Mucosa of descending colon (tissue), 3 donors: ENCODE data around the gene VSIG10L2. TPM values are rescaled to one million over a fixed set of nuclear protein-coding genes. Genes with fewer than 3 reads are reported as not detected.

ENCODE experiments used
- ATAC-seq: fragments of 200-7000 bp; cut with Tn5 transposase; one replicate; pipeline ENCODE4 v1.9.1; 2020; ENCODE audit warnings: mild to moderate bottlenecking, moderate library complexity
- DNase-seq, 3 donors: peaks; one replicate each; pipeline ENCODE4 v3.0.0-alpha.2; 2020
- H3K36me3 ChIP-seq: fragments of 200-600 bp; one replicate; pipeline ENCODE4 v1.8.0; 2021; ENCODE audit warnings: low read depth, mild to moderate bottlenecking
- H3K4me1 ChIP-seq: fragments of 200-600 bp; one replicate; pipeline ENCODE4 v1.8.0; 2021; ENCODE audit warnings: low read depth, mild to moderate bottlenecking
- H3K4me3 ChIP-seq: fragments of 200-600 bp; one replicate; pipeline ENCODE4 v1.8.0; 2021; ENCODE audit warnings: mild to moderate bottlenecking
- H3K9me3 ChIP-seq: fragments of 200-600 bp; one replicate; pipeline ENCODE4 v1.8.0; 2021; ENCODE audit warnings: mild to moderate bottlenecking
- CTCF ChIP-seq: fragments of 200-600 bp; IDR thresholded peaks from one replicate; pipeline ENCODE4 v1.8.0; 2022; ENCODE audit warnings: antibody characterized with exemption, mild to moderate bottlenecking
- intact Hi-C, 2 donors: fragments of 100-400 bp; cut with DNase I in 1 of 2; cut with micrococcal nuclease in 1 of 2; formaldehyde crosslinking; loops; one replicate each; pipeline versions ENCODE4 v1.11.0 to v1.11.1; 2022; cut with DNase I, micrococcal nuclease
- total RNA-seq, 3 donors: library from RNA; stranded (reverse); fragmentation: NEBNext Ultra II Directional in 2 of 3; extraction: Animal tissue kit (Norgen Biotek cat#: 25700) in 2 of 3; gene quantifications; one replicate each; pipeline versions ENCODE4 v1.2.1 to v1.2.4, GENCODE V29; 2021 to 2023
- donor health status: DM: no; HTN: no; CAD: no; lungs with moderate emphysema.
- donor health status: DM: no; HTN: no; CAD: no.
- donor health status: DM: no; HTN: yes; CAD: no.

VSIG10L2 gene
- total RNA-seq, 3 donors from 2014 or later, result 0.09 TPM; not detected in 2

GRCh38 chr11:125952973-125953372 lies 7.1 kb downstream of the VSIG10L2 start:
- ATAC-seq (peak; percentile 75), DNase-seq (peak in 2 of 3 donors; percentile 37 to 55)
- intact Hi-C loops, result no loop called here

GRCh38 chr11:125953401-125953935 lies 7.6 kb downstream of the VSIG10L2 start:
- no peak for TF ChIP-seq CTCF
- Histone ChIP-seq H3K4me1 (no peaks in the 10 kb centered on the region), H3K9me3 (no peaks in the 10 kb centered on the region), H3K4me3 (no peak overlapping the region), H3K36me3 (no peaks in the 10 kb centered on the region)
- intact Hi-C loops, result no loop called here
- DNase-seq, result no peak
- ATAC-seq, result no peak

More at GRCh38 chr11:125952973-125953372, 7.1 kb downstream of the VSIG10L2 start:
- TF ChIP-seq CTCF, result no peak
- H3K4me1 ChIP-seq, result no peaks in the 10 kb centered on the region
- no peak overlapping the region for H3K4me3 ChIP-seq
- no peaks in the 10 kb centered on the region for H3K9me3 ChIP-seq
- H3K36me3 ChIP-seq, result no peaks in the 10 kb centered on the region

- no peak for TF ChIP-seq CTCF
- Histone ChIP-seq H3K9me3 (no peaks in the 10 kb centered on the region), H3K4me3 (no peak overlapping the region), H3K36me3 (no peaks in the 10 kb centered on the region), H3K4me1 (no peaks in the 10 kb centered on the region)
- intact Hi-C loops, result no loop called here
- ATAC-seq (no peak), DNase-seq (no peak)
These were observed 8.5 kb downstream of the VSIG10L2 start for GRCh38 chr11:125954123-125954944.

- Histone ChIP-seq H3K36me3 (no peaks in the 10 kb centered on the region), H3K4me3 (no peak overlapping the region), H3K9me3 (no peaks in the 10 kb centered on the region), H3K4me1 (no peaks in the 10 kb centered on the region)
- no peak for DNase-seq
- intact Hi-C loops, result no loop called here
- ATAC-seq, result no peak
- no peak for TF ChIP-seq CTCF
These were observed 9.2 kb downstream of the VSIG10L2 start for GRCh38 chr11:125954945-125955640.

- intact Hi-C loops, result no loop called here
- H3K4me3 ChIP-seq, result no peak overlapping the region
- no peak for ATAC-seq
- TF ChIP-seq CTCF, result no peak
- H3K9me3 ChIP-seq, result no peaks in the 10 kb centered on the region
- H3K36me3 ChIP-seq, result no peaks in the 10 kb centered on the region
- no peak for DNase-seq
- H3K4me1 ChIP-seq, result no peaks in the 10 kb centered on the region
These were observed 10.0 kb downstream of the VSIG10L2 start for GRCh38 chr11:125955856-125956255.
